IMR-90 (cell line): ENCODE measurements around the gene LRP3. TPM values are rescaled to one million over a fixed set of nuclear protein-coding genes. Genes with fewer than 3 reads are reported as not detected.

Source experiments
- ATAC-seq: fragments of 200-7000 bp; cut with Tn5 transposase; 2 replicates; pipeline ENCODE4 v1.9.1; 2020; ENCODE audit warnings: low read depth, mild to moderate bottlenecking, moderate library complexity
- BruUV-seq: library from RNA; stranded (reverse); fragments of 400-500 nt; replicated peaks from 2 replicates; lab custom pipeline; 2021; lab: Mats Ljungman, UMichigan
- CTCF ChIA-PET: fragments of 300-600 bp; formaldehyde crosslinking; extraction: SDS; loops from one replicate; lab custom pipeline; 2021; ENCODE audit warnings: antibody characterized with exemption; lab: Yijun Ruan, JAX
- POLR2A ChIA-PET: fragments of 300-600 bp; sonication (Branson Sonifier 250); formaldehyde crosslinking; loops from one replicate; lab custom pipeline; 2022; ENCODE audit warnings: antibody characterized with exemption; ENCODE audit not compliant: unreplicated experiment; lab: Charles Lee
- DNase-seq: peaks from one replicate; pipeline ENCODE4 v3.0.0; 2013
- H2AFZ ChIP-seq: replicated peaks from 2 replicates; pipeline ENCODE3; 2013; ENCODE audit warnings: low read length, mild to moderate bottlenecking; ENCODE audit not compliant: poor library complexity
- H2AK5ac ChIP-seq: 2 replicates; pipeline ENCODE4 v1.6.1; 2013; ENCODE audit warnings: low read depth, low read length, inconsistent platforms
- H2AK9ac ChIP-seq: replicated peaks from 2 replicates; pipeline ENCODE3; 2013; ENCODE audit warnings: mild to moderate bottlenecking, low read depth, low read length, moderate library complexity; ENCODE audit not compliant: poor library complexity
- H2BK120ac ChIP-seq: 2 replicates; pipeline ENCODE4 v1.6.1; 2013; ENCODE audit warnings: low read depth, low read length, inconsistent platforms
- H2BK15ac ChIP-seq: 3 replicates; pipeline ENCODE4 v1.6.1; 2013; ENCODE audit warnings: low read depth, low read length, inconsistent platforms
- H2BK20ac ChIP-seq: 2 replicates; pipeline ENCODE4 v1.6.1; 2013; ENCODE audit warnings: low read depth, mild to moderate bottlenecking, inconsistent platforms, low read length, moderate library complexity
- H2BK5ac ChIP-seq: 2 replicates; pipeline ENCODE4 v1.6.1; 2013; ENCODE audit warnings: mild to moderate bottlenecking, low read depth, low read length, inconsistent platforms; ENCODE audit not compliant: poor library complexity, severe bottlenecking
- H3K14ac ChIP-seq: replicated peaks from 2 replicates; pipeline ENCODE4 v1.6.1; 2013; ENCODE audit warnings: low read depth, low read length, inconsistent platforms
- H3K18ac ChIP-seq: 2 replicates; pipeline ENCODE4 v1.6.1; 2013; ENCODE audit warnings: low read depth, low read length, control low read depth
- H3K23ac ChIP-seq: 2 replicates; pipeline ENCODE4 v1.6.1; 2013; ENCODE audit warnings: low read depth, low read length, inconsistent platforms
- H3K27ac ChIP-seq: 2 replicates; pipeline ENCODE4 v1.5.1; 2013; ENCODE audit warnings: mild to moderate bottlenecking, control low read depth, low read length; ENCODE audit not compliant: insufficient read depth
- H3K27me3 ChIP-seq: 2 replicates; pipeline ENCODE4 v1.6.1; 2013; ENCODE audit warnings: low read length; ENCODE audit not compliant: control insufficient read depth, insufficient read depth
- H3K36me3 ChIP-seq: 2 replicates; pipeline ENCODE4 v1.6.1; 2013; ENCODE audit warnings: low read length, mixed read lengths; ENCODE audit not compliant: control insufficient read depth, insufficient read depth
- H3K4ac ChIP-seq: 2 replicates; pipeline ENCODE4 v1.6.1; 2013; ENCODE audit warnings: low read depth, low read length, inconsistent platforms
- H3K4me1 ChIP-seq: 2 replicates; pipeline ENCODE4 v1.6.1; 2013; ENCODE audit warnings: low read length, mixed read lengths; ENCODE audit not compliant: control insufficient read depth, insufficient read depth
- H3K4me2 ChIP-seq: 2 replicates; pipeline ENCODE4 v1.6.1; 2013; ENCODE audit warnings: low read depth, mild to moderate bottlenecking, control low read depth, low read length, moderate library complexity
- H3K4me3 ChIP-seq: 2 replicates; pipeline ENCODE4 v1.5.1; 2013; ENCODE audit warnings: low read depth, mild to moderate bottlenecking, control low read depth, low read length, moderate library complexity; ENCODE audit not compliant: insufficient read depth
- H3K56ac ChIP-seq: 2 replicates; pipeline ENCODE4 v1.6.1; 2013; ENCODE audit warnings: low read length, inconsistent platforms; ENCODE audit not compliant: insufficient read depth; ENCODE audit errors: extremely low read depth
- H3K79me1 ChIP-seq, 2 experiments: 2 replicates each; pipeline ENCODE4 v1.6.1; 2013; ENCODE audit warnings: low read length in 2 of 2, inconsistent platforms in 1 of 2, low read depth in 1 of 2
- H3K9ac ChIP-seq: 2 replicates; pipeline ENCODE4 v1.6.1; 2013; ENCODE audit warnings: low read depth, low read length, control low read depth
- H3K9me1 ChIP-seq: 2 replicates; pipeline ENCODE4 v1.6.1; 2013; ENCODE audit warnings: low read length, inconsistent platforms; ENCODE audit not compliant: insufficient read depth
- H3K9me3 ChIP-seq: 2 replicates; pipeline ENCODE4 v1.6.1; 2013; ENCODE audit warnings: low read length; ENCODE audit not compliant: control insufficient read depth, insufficient read depth
- H4K20me1 ChIP-seq: 2 replicates; pipeline ENCODE4 v1.6.1; 2013; ENCODE audit warnings: low read length, inconsistent platforms; ENCODE audit not compliant: insufficient read depth
- H4K5ac ChIP-seq: 2 replicates; pipeline ENCODE4 v1.6.1; 2013; ENCODE audit warnings: mild to moderate bottlenecking, low read depth, low read length, control low read depth
- H4K8ac ChIP-seq, 2 experiments: 2 replicates each; pipeline ENCODE4 v1.6.1; 2013; ENCODE audit warnings: low read depth in 2 of 2, low read length in 2 of 2, control low read depth in 1 of 2, inconsistent platforms in 1 of 2
- H4K91ac ChIP-seq: 2 replicates; pipeline ENCODE4 v1.6.1; 2013; ENCODE audit warnings: low read depth, low read length, inconsistent platforms; ENCODE audit not compliant: insufficient read depth
- BHLHE40 ChIP-seq: fragments of 150-350 bp; IDR thresholded peaks from 2 replicates; pipeline ENCODE4 v1.6.1; 2016; ENCODE audit warnings: mild to moderate bottlenecking, low read depth, low read length
- CEBPB ChIP-seq: IDR thresholded peaks from 2 replicates; pipeline ENCODE4 v1.6.1; 2012; ENCODE audit warnings: low read depth, low read length, improper control_type of control experiment
- CHD1 ChIP-seq: IDR thresholded peaks from 2 replicates; pipeline ENCODE4 v1.6.1; 2012; ENCODE audit warnings: low read depth, low read length, improper control_type of control experiment
- CTCF ChIP-seq: conservative IDR thresholded peaks from 2 replicates; pipeline ENCODE4 v1.5.1; 2012; ENCODE audit warnings: mild to moderate bottlenecking, low read depth, low read length, improper control_type of control experiment
- ELK1 ChIP-seq: fragments of 150-350 bp; IDR thresholded peaks from 2 replicates; pipeline ENCODE4 v1.6.1; 2016; ENCODE audit warnings: low read depth, mild to moderate bottlenecking, low read length, moderate library complexity, borderline replicate concordance
- FOS ChIP-seq: fragments of 150-350 bp; IDR thresholded peaks from 2 replicates; pipeline ENCODE4 v1.6.1; 2016; ENCODE audit warnings: low read depth, low read length
- MAFK ChIP-seq: IDR thresholded peaks from 2 replicates; pipeline ENCODE4 v1.6.1; 2012; ENCODE audit warnings: low read depth, low read length, improper control_type of control experiment
- MXI1 ChIP-seq: IDR thresholded peaks from 2 replicates; pipeline ENCODE4 v1.6.1; 2012; ENCODE audit warnings: low read depth, mild to moderate bottlenecking, low read length, moderate library complexity, borderline replicate concordance
- NFE2L2 ChIP-seq: fragments of 150-350 bp; IDR thresholded peaks from 2 replicates; pipeline ENCODE4 v1.6.1; 2016; ENCODE audit warnings: low read depth, mild to moderate bottlenecking, low read length
- RAD21 ChIP-seq: IDR thresholded peaks from 2 replicates; pipeline ENCODE4 v1.6.1; 2012; ENCODE audit warnings: low read length, improper control_type of control experiment
- SMC3 ChIP-seq: fragments of 150-350 bp; IDR thresholded peaks from 2 replicates; pipeline ENCODE4 v1.6.1; 2016; ENCODE audit warnings: low read depth, mild to moderate bottlenecking, antibody characterized with exemption, low read length, moderate library complexity
- WGBS, 2 experiments: methylation state at CpG; one replicate each; pipeline versions ENCODE4 v1.1.5 to v1.1.7; 2013; ENCODE audit warnings: missing lambda C conversion rate in 2 of 2; ENCODE audit not compliant: insufficient read length in 1 of 2; ENCODE audit errors: extremely low coverage in 2 of 2; 5-methylcytosine and 5-hydroxymethylcytosine counted together
- dilution Hi-C: fragments of 300-500 bp; cut with HindIII; formaldehyde crosslinking; loops from one replicate; pipeline ENCODE4 v1.14.3; 2018; ENCODE audit warnings: low sequenced_read_pairs; ENCODE audit not compliant: unreplicated experiment
- in situ Hi-C: fragments of 300-500 bp; cut with MboI; formaldehyde crosslinking; loops from 3 replicates; pipeline ENCODE4 v1.14.3; 2019; ENCODE audit warnings: low sequenced_read_pairs, inconsistent platforms, mixed read lengths
- intact Hi-C: fragments of 100-400 bp; cut with micrococcal nuclease; formaldehyde crosslinking; loops from 2 replicates; pipeline ENCODE4 v1.10.0; 2022
- polyA plus RNA-seq, 3 experiments: library from polyadenylated mRNA; depleted of rRNA; stranded (reverse); fragments of >200 nt; gene quantifications; 2 replicates each; pipeline ENCODE4 v1.2.3, GENCODE V29; 2012; ENCODE audit warnings: low replicate concordance in 1 of 3
- total RNA-seq: library from RNA; depleted of rRNA; stranded (reverse); fragments of >200 nt; gene quantifications from 2 replicates; pipeline ENCODE4 v1.2.3, GENCODE V29; 2012

Gene LRP3
- total and polyA plus RNA-seq, 2 of the 4 experiments (the other 2 are of a cell fraction), result 8.4 to 20.2 TPM

GRCh38 chr19:33196446-33197193 lies 2.5 kb downstream of the LRP3 start (continued):
- no peak for TF ChIP-seq RAD21

- POLR2A ChIA-PET, result no interaction called here
- Histone ChIP-seq H2BK15ac (no peak overlapping the region), H4K5ac (no peak overlapping the region), H3K9me3 (no peaks in the 10 kb centered on the region), H3K56ac (no peak overlapping the region), H4K91ac (no peak overlapping the region), H3K4me2 (no peak overlapping the region), H3K23ac (no peak overlapping the region), H3K27me3 (peaks cover 5% of the 10 kb centered on the region; the same call in 1 of the 2 replicates), H3K18ac (no peak overlapping the region), H3K14ac (no peak overlapping the region), H2AFZ (no peak overlapping the region), H3K9me1 (no peaks in the 10 kb centered on the region), H2BK5ac (no peak overlapping the region), H2BK20ac (no peak overlapping the region), H2AK9ac (no peak overlapping the region), H3K4ac (no peak overlapping the region), H3K4me1 (peaks cover 3% of the 10 kb centered on the region; the same call in 1 of the 2 replicates), H2AK5ac (no peak overlapping the region), H3K9ac (no peak overlapping the region), H2BK120ac (no peak overlapping the region), H3K36me3 (peaks cover 2% of the 10 kb centered on the region; the same call in 1 of the 2 replicates), H4K8ac (no peak overlapping the region), H3K79me1 (peaks cover 0 to 13% of the 10 kb centered on the region in 2 experiments; a peak in 1 of 4 replicates), H3K4me3 (no peak overlapping the region), H3K27ac (no peak overlapping the region), H4K20me1 (peaks cover 12% of the 10 kb centered on the region)
- in situ Hi-C loops, result no loop called here
- intact Hi-C loops, result no loop called here
- ATAC-seq (no peak), DNase-seq (no peak)
- CTCF ChIA-PET, result no interaction called here
- WGBS, 2 experiments, result 93% methylated on average over 5 of the region's 11 CpGs; no CpG with 5 or more reads in 1 of the 2 experiments
- TF ChIP-seq CHD1 (no peak), CTCF (no peak), FOS (no peak), RAD21 (no peak), MXI1 (no peak), ELK1 (no peak), MAFK (no peak), BHLHE40 (no peak), CEBPB (no peak), SMC3 (no peak), NFE2L2 (no peak)
- BruUV-seq, result no TSS peak
- dilution Hi-C loops, result no loop called here
Observed at GRCh38 chr19:33197591-33198000, 3.5 kb downstream of the LRP3 start.
